GM18519 (cell line): ENCODE data around the gene MCM9.
"Not testable (repeated sequence)": the region's sequence is repeated elsewhere in the genome, so short reads cannot be mapped to it uniquely, and the experiment has no call there.

Source experiments
- ATAC-seq: cut with Tn5 transposase; IDR thresholded peaks from one replicate; pipeline ENCODE4 v1.9.1; 2021; ENCODE audit warnings: mild to moderate bottlenecking, moderate library complexity; ENCODE audit not compliant: unreplicated experiment, low FRiP score

Gene MCM9

DNA sequence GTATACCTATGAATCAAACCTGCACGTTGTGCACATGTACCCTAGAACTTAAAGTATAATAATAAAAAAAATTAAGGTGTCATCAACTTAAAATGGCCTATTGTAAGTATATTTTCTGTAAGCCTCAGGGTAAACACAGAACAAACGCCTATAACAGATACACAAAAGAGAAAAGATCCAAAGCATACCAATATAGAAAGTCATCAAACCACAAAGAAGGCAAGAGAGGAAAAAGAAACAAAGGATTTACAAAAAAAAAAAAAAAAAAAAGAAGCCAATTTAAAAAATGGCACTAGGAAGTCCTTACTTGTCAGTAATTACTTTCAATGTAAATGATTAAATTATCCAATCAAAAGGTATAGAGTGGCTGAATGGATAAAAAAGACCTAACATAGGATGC is 65.6 kb downstream of the MCM9 start:
- ATAC-seq = no peak

- not testable (repeated sequence) for ATAC-seq
Measured at GRCh38 chr6:118868901-118869300, 66.1 kb downstream of the MCM9 start.

- no peak for ATAC-seq
Measured at GRCh38 chr6:118867181-118867580, 67.8 kb downstream of the MCM9 start.

GRCh38 chr6:118865100-118865391 is 69.9 kb downstream of the MCM9 start:
- ATAC-seq = no peak

DNA sequence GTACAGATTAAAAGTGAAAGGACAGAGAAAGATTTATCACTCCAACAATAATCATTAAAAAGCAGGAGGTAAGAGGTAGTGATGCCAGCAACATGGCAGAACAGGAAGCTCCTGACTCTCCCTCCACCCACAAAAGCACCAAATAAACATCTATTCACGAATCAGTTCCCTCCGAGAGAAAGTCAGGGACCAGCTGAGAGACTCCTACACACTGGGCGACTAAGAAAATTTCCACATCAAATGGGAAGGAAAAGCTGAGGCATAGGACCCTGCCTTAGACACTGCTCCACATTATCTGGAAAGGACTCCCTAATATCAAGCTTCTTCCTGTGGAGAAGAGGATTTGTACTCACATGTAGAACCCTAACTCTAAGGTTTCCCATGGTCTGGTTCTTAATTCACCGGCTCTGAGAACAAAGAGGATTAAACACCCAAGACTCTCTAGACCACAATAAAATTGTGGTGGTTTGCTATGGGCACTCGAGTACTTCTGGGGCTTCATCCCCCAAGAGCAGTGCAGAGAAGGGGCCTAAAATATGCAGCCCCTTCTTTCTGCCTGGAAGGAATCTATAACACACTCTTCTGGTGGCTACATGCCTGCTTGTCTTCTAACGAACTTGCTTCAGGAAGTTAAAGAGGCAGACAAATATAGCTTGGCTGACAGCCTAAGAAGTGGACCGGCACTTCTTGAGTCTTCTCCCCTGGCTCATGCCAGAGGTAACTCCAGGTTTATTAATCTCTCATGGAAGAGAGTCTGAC is 70.4 kb downstream of the MCM9 start:
- peak; percentile 55 for ATAC-seq

DNA sequence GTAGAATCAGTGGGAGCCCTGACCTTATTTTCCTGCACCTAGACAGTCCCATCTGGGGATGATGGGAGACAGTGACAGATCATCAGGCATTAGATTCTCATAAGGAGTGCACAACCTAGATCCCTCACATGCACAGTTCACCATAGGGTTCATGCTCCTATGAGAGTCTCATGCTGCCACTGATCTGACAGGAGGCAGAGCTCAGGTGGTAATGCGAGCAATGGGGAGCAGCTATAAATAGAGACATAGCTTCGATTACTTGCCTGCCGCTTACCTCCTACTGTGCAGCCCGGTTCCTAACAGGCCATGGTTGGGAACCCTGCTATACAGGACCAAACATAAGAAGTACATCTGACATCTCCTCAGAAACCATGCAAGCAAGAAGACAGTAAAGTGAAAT is 72.5 kb downstream of the MCM9 start:
- ATAC-seq = no peak

GRCh38 chr6:118860880-118861279 is 74.1 kb downstream of the MCM9 start:
- no peak for ATAC-seq

DNA sequence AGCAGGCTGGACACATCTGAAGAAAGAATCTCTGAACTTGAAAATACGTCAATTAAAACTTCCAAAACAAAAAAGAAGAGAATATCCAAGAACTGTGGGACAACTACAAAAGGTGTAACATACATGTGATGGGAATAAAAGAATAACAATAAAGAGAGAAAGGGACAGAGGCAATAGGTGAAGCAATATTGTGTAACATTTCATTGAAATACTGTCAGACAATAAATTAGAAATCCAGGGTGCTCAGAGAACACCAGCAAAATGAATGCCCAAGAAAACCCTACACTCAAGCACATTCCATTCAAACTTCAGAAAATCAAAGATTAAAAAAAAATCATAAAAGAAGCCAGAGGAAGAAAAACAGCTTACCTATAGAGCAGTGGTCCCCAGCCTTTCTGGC is 74.6 kb downstream of the MCM9 start:
- ATAC-seq = no peak

- ATAC-seq = no peak
Measured at GRCh38 chr6:118859517-118860064, 75.4 kb downstream of the MCM9 start.

DNA sequence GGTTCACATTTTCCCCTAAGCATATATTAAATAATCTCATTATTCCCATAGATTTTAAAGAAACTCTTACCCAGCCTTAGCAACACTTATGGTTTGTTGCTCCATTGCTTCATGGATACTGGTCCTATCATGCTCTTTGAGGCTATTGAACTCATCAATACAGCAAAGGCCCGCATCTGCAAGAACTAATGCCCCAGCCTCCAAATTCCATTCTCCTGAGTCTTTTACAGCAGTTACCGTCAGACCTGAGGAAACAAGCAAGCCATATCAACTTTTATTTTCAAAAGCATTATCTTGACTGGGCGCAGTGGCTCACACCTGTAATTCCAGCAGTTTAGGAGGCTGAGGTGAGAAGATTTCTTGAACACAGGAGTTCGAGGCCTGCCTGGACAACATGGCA is 78.7 kb downstream of the MCM9 start:
- no peak for ATAC-seq

DNA sequence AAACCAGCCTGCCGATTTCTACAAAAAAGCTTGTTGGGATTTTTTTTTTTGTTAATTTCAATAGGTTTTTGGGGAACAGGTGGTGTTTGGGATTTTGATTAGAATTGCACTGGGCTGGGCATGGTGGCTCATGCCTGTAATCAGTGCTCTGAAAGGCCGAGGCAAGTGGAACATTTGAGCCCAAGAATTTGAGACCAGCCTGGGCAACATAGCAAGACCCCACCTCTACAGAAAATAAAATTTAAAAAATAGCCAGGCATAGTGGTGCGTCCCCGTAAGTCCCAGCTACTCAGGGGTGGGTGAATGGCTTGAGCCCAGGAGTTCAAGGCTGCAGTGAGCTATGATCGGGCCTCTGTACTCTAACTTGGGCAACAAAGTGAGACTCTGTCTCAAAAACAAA is 81.6 kb downstream of the MCM9 start:
- ATAC-seq = no peak

DNA sequence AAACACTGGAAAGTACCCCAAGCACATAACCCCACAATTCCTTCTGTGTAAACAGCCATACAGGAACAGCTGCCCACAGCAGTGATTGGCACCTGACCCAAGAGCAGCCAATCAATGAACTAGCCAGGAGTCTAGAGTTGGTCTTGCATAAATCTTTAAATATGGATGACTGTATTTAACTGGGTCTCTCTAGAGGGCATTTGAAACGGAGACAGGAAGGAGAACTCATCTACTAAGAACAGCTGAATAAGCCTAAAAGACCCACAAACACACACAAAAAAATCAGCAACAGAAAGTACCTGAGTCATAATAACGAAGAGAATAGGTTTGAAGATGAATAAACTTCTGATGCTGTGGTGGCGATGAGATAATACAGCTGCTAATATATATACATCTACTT is 90.0 kb downstream of the MCM9 start:
- ATAC-seq = peak; percentile 60

GRCh38 chr6:118843685-118844390 is 91.1 kb downstream of the MCM9 start:
- peak; percentile 85 for ATAC-seq

DNA sequence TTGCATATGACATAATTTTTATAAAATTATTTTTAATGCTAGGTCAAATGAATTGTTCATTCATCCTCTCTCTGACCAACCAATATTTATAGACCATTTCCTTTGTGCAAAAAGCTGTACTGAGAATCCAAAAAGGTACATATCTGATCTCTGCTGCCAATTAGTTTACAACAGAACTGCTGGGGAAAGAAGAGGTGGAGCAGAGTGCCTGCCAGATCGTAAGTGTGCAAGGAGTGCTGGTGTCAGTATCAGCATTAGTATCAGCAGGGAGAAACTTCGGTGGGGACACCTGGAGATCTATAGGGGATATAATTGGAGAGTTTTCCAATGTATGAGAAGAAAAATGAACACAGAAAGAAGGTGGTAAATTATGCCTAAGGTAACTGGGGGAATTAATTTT is 104.3 kb downstream of the MCM9 start:
- ATAC-seq = no peak

DNA sequence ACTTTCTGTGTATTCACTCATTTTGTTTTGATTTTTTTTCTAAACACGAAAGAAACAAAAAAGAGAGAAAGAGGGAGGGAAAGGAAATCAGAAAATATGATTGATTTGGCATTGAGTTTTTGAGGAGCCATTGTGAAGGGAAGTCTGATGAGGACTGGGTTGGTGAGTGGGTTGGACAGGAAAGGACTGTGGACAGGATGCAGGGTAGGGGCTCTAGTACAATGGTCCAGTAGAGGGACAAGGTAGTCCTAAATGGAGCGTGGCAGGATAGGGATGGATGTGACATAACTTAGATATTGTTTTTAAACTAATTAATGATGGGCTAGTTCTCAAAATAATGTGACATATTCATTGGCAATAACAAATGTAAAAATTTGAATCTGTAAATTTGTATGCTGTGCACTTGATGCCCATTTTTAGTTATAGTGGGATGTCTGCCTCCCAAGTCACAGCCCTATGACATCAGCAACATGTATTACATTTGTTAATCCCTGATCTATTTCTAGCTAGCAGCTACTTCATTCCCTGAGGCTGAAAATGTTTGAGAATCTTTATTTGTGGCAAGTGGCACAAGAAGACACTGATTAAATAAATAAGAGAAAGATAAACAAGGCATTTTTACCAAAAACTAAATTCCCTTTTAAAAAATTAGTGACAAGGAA is 105.0 kb downstream of the MCM9 start:
- no peak for ATAC-seq

GRCh38 chr6:118826096-118826495 is 108.9 kb downstream of the MCM9 start:
- ATAC-seq = no peak

- ATAC-seq = no peak
Measured at GRCh38 chr6:118825661-118826060, 109.3 kb downstream of the MCM9 start.

- no peak for ATAC-seq
Measured at GRCh38 chr6:118815495-118815894, 119.5 kb downstream of the MCM9 start.

GRCh38 chr6:118813775-118814174 is 121.2 kb downstream of the MCM9 start:
- no peak for ATAC-seq

GRCh38 chr6:118812970-118813369 is 122.0 kb downstream of the MCM9 start:
- no peak for ATAC-seq

- ATAC-seq = peak; percentile 93
Measured at GRCh38 chr6:118810420-118811027, 124.4 kb downstream of the MCM9 start.
